ENCODE data around the gene PBX4. TPM values are rescaled to one million over a fixed set of nuclear protein-coding genes. Genes with fewer than 3 reads are reported as not detected.
A peak's percentile ranks its signal among the peaks of the same experiment; 100 is the strongest.

PBX4 gene
- total and polyA plus RNA-seq, 2 of the 8 experiments (the other 6 are each of a cell fraction or from before 2014, with no cell fraction given), result 3.4 to 3.8 TPM

DNA sequence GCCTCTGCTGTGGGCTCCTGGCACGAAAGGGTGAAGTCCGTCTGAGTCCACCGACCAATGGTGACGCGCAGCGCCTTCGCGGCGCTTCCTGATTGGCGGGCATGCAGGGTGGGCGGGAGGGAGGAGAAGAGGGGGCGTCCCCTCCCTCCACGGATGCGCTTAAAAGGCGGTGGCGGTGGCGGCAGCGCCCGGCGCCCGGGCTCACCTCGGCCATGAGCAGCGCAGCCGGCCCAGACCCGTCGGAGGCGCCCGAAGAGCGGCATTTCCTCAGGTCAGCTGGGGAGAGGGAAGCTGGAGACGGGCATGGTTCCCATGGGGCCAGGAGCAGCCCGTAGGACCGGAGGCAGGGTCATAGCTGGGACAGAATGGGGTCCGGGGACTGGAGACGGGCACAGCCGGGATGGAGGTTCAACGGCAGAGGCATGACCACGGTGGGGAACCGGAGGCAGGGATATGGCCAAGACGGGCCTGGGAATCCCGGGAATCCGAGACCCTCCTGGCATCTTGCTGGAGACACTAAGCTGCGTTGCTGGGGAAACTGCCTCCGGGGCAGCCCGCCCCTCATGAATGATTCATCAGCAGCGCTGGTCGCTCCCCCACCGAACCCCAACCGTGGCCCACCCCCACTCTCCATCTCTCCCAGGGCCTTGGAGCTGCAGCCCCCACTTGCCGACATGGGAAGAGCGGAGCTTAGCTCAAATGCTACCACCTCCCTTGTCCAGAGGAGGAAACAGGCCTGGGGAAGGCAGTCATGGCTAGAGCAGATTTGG is 89.6 kb downstream of the PBX4 start, which contains the start of gene YJEFN3:
Gene YJEFN3 (plus strand): TSS at position 191 of the 770 bp plus-strand sequence. CDS start 22 bp downstream, at position 213.
- peaks cover 0 to 3% (median 3%) of the 10 kb centered on the region in 4 experiments; a peak in 3 of 7 replicates for H3K4me1 ChIP-seq (replicated peaks in 1 of 4; ENCODE audit: control insufficient read depth in 3 of 4, insufficient read depth in 4 of 4, low read length in 3 of 4)
- H3K4me3 ChIP-seq (ENCODE audit: extremely low read depth in 1 of 4, insufficient read depth in 2 of 4, low read depth in 3 of 4, low read length in 4 of 4), result peak within 1 kb of the TSS in 1 of 4 experiments; percentile 45; a peak in 2 of 8 replicates
- no peak within 1 kb of the TSS for H3K56ac ChIP-seq (replicated peaks; ENCODE audit: insufficient read length, low read depth, low read length)
- peaks cover 0 to 27% (median 10%) of the 10 kb centered on the region in 4 experiments; a peak in 6 of 8 replicates for H3K36me3 ChIP-seq (ENCODE audit: control insufficient read depth in 2 of 4, insufficient read depth in 4 of 4, low read length in 3 of 4)
- ChIA-PET POLR2A (ENCODE audit: partially characterized antibody) (interaction anchor here (0.6 to 2.9 kb wide), 13 partner anchors 11 to 196 kb away, joined by 3 to 34 read pairs (median 3); partner anchors contain the start of genes GATAD2A, NDUFA13 and TSSK6), CTCF (ENCODE audit: partially characterized antibody) (interaction anchor here (0.7 to 6.7 kb wide), 10 partner anchors 9 to 195 kb away, joined by 3 to 181 read pairs (median 4); partner anchors contain the start of gene TSSK6)
- H2AFZ ChIP-seq (ENCODE audit: low read length), result no peak within 1 kb of the TSS
- H2BK120ac ChIP-seq (replicated peaks; ENCODE audit: low read depth, low read length), result no peak within 1 kb of the TSS
- peaks cover 9 to 30% of the 10 kb centered on the region in 2 experiments for H4K20me1 ChIP-seq (replicated peaks in 1 of 2; ENCODE audit: control insufficient read depth in 1 of 2, insufficient read depth in 2 of 2, low read length in 2 of 2)
- H2BK12ac ChIP-seq (ENCODE audit: low read depth, low read length), result no peak within 1 kb of the TSS
- FAIRE-seq (no peak), DNase-seq (ENCODE audit: low read depth in 1 of 2, low spot score in 2 of 2) (no peak)
- no peaks in the 10 kb centered on the region for H3K9me3 ChIP-seq (ENCODE audit: insufficient read depth in 2 of 2, low read depth in 1 of 2, low read length in 1 of 2)
- no peak within 1 kb of the TSS for H4K5ac ChIP-seq (ENCODE audit: insufficient read length, low read depth, low read length)
- H3K27me3 ChIP-seq (replicated peaks in 1 of 4; ENCODE audit: control insufficient read depth in 3 of 4, extremely low read depth in 1 of 4, insufficient read depth in 3 of 4, low read length in 3 of 4), result no peaks in the 10 kb centered on the region
- WGBS, 2 experiments (ENCODE audit: extremely low coverage in 1 of 2, insufficient coverage in 1 of 2, insufficient read length in 1 of 2, insufficient replicate concordance in 2 of 2, low coverage in 1 of 2, low lambda C conversion rate in 2 of 2, missing lambda C conversion rate in 1 of 2), result 72% methylated on average over 25 of the region's 50 CpGs; no CpG with 5 or more reads in 1 of the 2 experiments
- H3K23ac ChIP-seq (ENCODE audit: insufficient read length), result no peak within 1 kb of the TSS
- no peak within 1 kb of the TSS for H3K14ac ChIP-seq (ENCODE audit: insufficient read length)
- H2BK5ac ChIP-seq (ENCODE audit: low read depth, low read length), result no peak within 1 kb of the TSS
- H3K79me2 ChIP-seq (ENCODE audit: control insufficient read depth in 1 of 2, insufficient read depth in 2 of 2, low read length in 2 of 2), result peaks cover 0 to 4% of the 10 kb centered on the region in 2 experiments; a peak in 1 of 4 replicates
- H3K79me1 ChIP-seq (ENCODE audit: low read depth, low read length), result peaks cover 12% of the 10 kb centered on the region
- no peak within 1 kb of the TSS; the same call in 1 of the 2 replicates for H3K18ac ChIP-seq (ENCODE audit: extremely low read depth, low read length)
- no peak within 1 kb of the TSS for H2AK5ac ChIP-seq (ENCODE audit: low read depth, low read length)
- H3K4me2 ChIP-seq (ENCODE audit: insufficient read depth in 1 of 2, low read depth in 2 of 2, low read length in 2 of 2), result peak within 1 kb of the TSS in 1 of 2 experiments; percentile 60; a peak in 2 of 4 replicates
- H4K8ac ChIP-seq (ENCODE audit: extremely low read depth, insufficient read depth, low read length), result no peak within 1 kb of the TSS
- no peak within 1 kb of the TSS for H4K91ac ChIP-seq (replicated peaks; ENCODE audit: insufficient read length, low read length)
- H2BK20ac ChIP-seq (ENCODE audit: low read length), result no peak within 1 kb of the TSS
- H2BK15ac ChIP-seq (ENCODE audit: low read length), result no peak within 1 kb of the TSS
- H3K9ac ChIP-seq (replicated peaks in 1 of 4; ENCODE audit: extremely low read depth in 1 of 4, low read depth in 3 of 4, low read length in 3 of 4), result no peak within 1 kb of the TSS
- H3K23me2 ChIP-seq (ENCODE audit: low read depth, low read length), result no peaks in the 10 kb centered on the region
- H3K27ac ChIP-seq (ENCODE audit: low read depth, low read length), result no peak within 1 kb of the TSS
- H3K4ac ChIP-seq (replicated peaks; ENCODE audit: insufficient read length, low read depth, low read length), result no peak within 1 kb of the TSS
- TF ChIP-seq POLR2A (IDR thresholded peaks at IDR 0.05; ENCODE audit: control extremely low read depth in 1 of 2, low read depth in 2 of 2, low read length in 2 of 2) (no peak), TBP (IDR thresholded peaks at IDR 0.05; ENCODE audit: low read depth, low read length) (peak; percentile 32; the same call in 1 of the 2 replicates), SP1 (IDR thresholded peaks at IDR 0.05; ENCODE audit: low read depth, low read length) (peak; percentile 75)
